GM19438 (cell line): ENCODE data around the gene CSAD.
"Not testable (repeated sequence)": the region's sequence is repeated elsewhere in the genome, so short reads cannot be mapped to it uniquely, and the experiment has no call there.

Experiments used
- ATAC-seq: cut with Tn5 transposase; IDR thresholded peaks from one replicate; pipeline ENCODE4 v1.9.1; 2021; ENCODE audit warnings: low read depth; ENCODE audit not compliant: unreplicated experiment

CSAD gene

GRCh38 chr12:53113951-53114350 is 66.8 kb downstream of the CSAD start:
- ATAC-seq: no peak

DNA sequence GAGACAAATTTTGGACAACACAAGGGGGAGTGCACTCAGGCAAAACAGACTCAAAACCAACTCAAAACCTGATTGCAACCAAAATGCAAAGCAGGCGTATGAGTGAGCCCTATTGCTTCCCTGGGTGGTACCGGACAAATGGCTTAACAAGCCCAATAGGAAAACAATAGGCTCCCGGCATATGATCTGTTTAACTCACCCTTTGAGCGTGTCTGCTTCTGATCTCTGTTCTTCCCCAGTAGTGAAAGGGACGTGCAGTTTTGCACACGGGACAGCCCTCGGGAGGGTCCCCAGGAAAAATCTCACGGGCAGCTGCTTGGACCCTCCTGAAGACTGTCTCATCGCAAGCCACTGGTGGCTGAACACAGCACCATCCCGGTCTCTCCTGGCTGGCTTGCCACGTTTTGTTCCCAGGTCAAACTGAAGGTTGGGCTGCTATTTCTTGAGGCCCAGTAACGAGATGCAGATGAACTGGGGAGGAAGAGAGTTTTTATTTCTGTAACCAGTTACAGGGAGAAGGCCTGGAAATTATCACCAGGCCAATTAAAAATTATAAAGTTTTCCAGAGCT is 67.5 kb downstream of the CSAD start:
- no peak for ATAC-seq

- ATAC-seq: not testable (repeated sequence)
Observed at GRCh38 chr12:53112431-53112830, 68.3 kb downstream of the CSAD start.
